Esophagus muscularis mucosa (tissue), 4 donors: ENCODE measurements around the gene TMEM231. TPM values are rescaled to one million over a fixed set of nuclear protein-coding genes. Genes with fewer than 3 reads are reported as not detected.
"Not testable (repeated sequence)": the region's sequence is repeated elsewhere in the genome, so short reads cannot be mapped to it uniquely, and the experiment has no call there.

Experiments
- DNase-seq: peaks from one replicate; pipeline ENCODE4 v3.0.0-alpha.2; 2017; ENCODE audit errors: extremely low spot score
- H3K27ac ChIP-seq, 4 donors: fragments of 200-600 bp; sonication (generic); replicated peaks in 1 of 4; 1 replicate in 3 of 4; 2 replicates in 1 of 4; pipeline ENCODE4 v1.5.1; 2016 to 2019; ENCODE audit warnings: mild to moderate bottlenecking in 1 of 4
- H3K27me3 ChIP-seq, 4 donors: fragments of 200-600 bp; sonication (generic); one replicate each; pipeline versions ENCODE4 v1.5.1 to v1.6.0; 2016 to 2019
- H3K36me3 ChIP-seq, 4 donors: fragments of 200-600 bp; sonication (generic); one replicate each; pipeline ENCODE4 v1.5.1; 2016 to 2019
- H3K4me1 ChIP-seq, 4 donors: fragments of 200-600 bp; sonication (generic); one replicate each; pipeline ENCODE4 v1.5.1; 2016 to 2019
- H3K4me3 ChIP-seq, 4 donors: fragments of 200-600 bp; sonication (generic); 1 replicate in 2 of 4; 2 replicates in 2 of 4; pipeline ENCODE4 v1.5.1; 2016 to 2019; ENCODE audit warnings: mild to moderate bottlenecking in 4 of 4, moderate library complexity in 1 of 4
- H3K9me3 ChIP-seq, 4 donors: fragments of 200-600 bp; sonication (generic); 1 replicate in 3 of 4; 2 replicates in 1 of 4; pipeline ENCODE4 v1.5.1; 2016 to 2019
- EP300 ChIP-seq: sonication (generic); formaldehyde crosslinking; IDR thresholded peaks from one replicate; pipeline ENCODE4 v1.6.1; 2017; ENCODE audit warnings: antibody characterized with exemption
- POLR2A ChIP-seq: fragments of 450-650 bp; IDR thresholded peaks from one replicate; pipeline ENCODE4 v1.6.1; 2017; ENCODE audit warnings: antibody characterized with exemption, moderate library complexity, mild to moderate bottlenecking, low read depth
- POLR2AphosphoS5 ChIP-seq, 2 donors: sonication (generic); formaldehyde crosslinking; IDR thresholded peaks; one replicate each; pipeline ENCODE4 v1.6.1; 2017; ENCODE audit warnings: antibody characterized with exemption in 2 of 2
- WGBS: methylation state at CpG from one replicate; pipeline ENCODE4 v1.1.5; 2018; 5-methylcytosine and 5-hydroxymethylcytosine counted together
- intact Hi-C: fragments of 100-400 bp; cut with DNase I; formaldehyde crosslinking; loops from one replicate; pipeline ENCODE4 v1.15.1; 2023
- total RNA-seq, 4 donors: library from RNA; depleted of rRNA; stranded (reverse); fragments of >200 nt; gene quantifications; one replicate each; pipeline versions ENCODE4 v1.1.0 to v1.2.1, GENCODE V29; 2016
- TF ChIP-seq, protein P1 (sequence below), 3 experiments: fragments of 200-600 bp in 2 of 3; fragments of 450-650 bp in 1 of 3; sonication (generic) in 2 of 3; IDR thresholded peaks; one replicate each; pipeline ENCODE4 v1.5.1; 2017 to 2019; ENCODE audit warnings: antibody characterized with exemption in 3 of 3, mild to moderate bottlenecking in 2 of 3, moderate library complexity in 1 of 3

Gene TMEM231
- total RNA-seq, 4 donors from 2014 or later, result 6.8 to 15.5 (median 10.5) TPM

DNA sequence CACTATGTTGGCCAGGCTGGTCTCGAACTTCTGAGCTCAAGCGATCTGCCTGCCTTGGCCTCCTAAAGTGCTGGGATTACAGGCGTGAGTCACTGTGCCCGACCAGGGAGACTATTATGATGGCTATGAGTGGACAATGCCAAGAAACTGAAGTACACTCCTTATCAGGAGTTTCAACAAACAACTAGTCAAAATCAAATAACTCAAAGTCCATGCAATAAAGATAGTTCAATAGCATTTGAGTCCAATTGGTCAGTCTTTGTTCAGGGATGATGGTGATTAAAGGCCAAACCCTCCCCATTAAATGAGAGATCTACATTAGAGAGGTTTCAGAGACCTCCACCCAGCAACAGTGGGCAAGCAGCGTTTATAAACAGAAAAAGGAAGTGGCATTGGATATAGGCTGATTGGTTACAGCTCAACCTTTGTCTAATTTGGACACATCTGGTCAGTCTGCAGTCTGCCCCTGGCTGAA lies 28.2 kb downstream of the TMEM231 start:
- intact Hi-C loops, result loop anchor here (10.0 kb wide), 1 partner anchor 343 kb away; no protein-coding TSS in a partner anchor
- WGBS, result 88% methylated on average over 5 of the region's 5 CpGs
- Histone ChIP-seq H3K36me3 (no peaks in the 10 kb centered on the region), H3K4me1 (no peaks in the 10 kb centered on the region), H3K9me3 (no peaks in the 10 kb centered on the region), H3K4me3 (no peak overlapping the region), H3K27ac (no peak overlapping the region), H3K27me3 (no peaks in the 10 kb centered on the region)
- TF ChIP-seq POLR2AphosphoS5 (IDR thresholded peaks at IDR 0.05) (no peak), POLR2A (no peak), EP300 (no peak)
- TF ChIP-seq, protein P1, sequence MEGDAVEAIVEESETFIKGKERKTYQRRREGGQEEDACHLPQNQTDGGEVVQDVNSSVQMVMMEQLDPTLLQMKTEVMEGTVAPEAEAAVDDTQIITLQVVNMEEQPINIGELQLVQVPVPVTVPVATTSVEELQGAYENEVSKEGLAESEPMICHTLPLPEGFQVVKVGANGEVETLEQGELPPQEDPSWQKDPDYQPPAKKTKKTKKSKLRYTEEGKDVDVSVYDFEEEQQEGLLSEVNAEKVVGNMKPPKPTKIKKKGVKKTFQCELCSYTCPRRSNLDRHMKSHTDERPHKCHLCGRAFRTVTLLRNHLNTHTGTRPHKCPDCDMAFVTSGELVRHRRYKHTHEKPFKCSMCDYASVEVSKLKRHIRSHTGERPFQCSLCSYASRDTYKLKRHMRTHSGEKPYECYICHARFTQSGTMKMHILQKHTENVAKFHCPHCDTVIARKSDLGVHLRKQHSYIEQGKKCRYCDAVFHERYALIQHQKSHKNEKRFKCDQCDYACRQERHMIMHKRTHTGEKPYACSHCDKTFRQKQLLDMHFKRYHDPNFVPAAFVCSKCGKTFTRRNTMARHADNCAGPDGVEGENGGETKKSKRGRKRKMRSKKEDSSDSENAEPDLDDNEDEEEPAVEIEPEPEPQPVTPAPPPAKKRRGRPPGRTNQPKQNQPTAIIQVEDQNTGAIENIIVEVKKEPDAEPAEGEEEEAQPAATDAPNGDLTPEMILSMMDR (IDR thresholded peaks at IDR 0.05), result no peak
- no peak for DNase-seq

DNA sequence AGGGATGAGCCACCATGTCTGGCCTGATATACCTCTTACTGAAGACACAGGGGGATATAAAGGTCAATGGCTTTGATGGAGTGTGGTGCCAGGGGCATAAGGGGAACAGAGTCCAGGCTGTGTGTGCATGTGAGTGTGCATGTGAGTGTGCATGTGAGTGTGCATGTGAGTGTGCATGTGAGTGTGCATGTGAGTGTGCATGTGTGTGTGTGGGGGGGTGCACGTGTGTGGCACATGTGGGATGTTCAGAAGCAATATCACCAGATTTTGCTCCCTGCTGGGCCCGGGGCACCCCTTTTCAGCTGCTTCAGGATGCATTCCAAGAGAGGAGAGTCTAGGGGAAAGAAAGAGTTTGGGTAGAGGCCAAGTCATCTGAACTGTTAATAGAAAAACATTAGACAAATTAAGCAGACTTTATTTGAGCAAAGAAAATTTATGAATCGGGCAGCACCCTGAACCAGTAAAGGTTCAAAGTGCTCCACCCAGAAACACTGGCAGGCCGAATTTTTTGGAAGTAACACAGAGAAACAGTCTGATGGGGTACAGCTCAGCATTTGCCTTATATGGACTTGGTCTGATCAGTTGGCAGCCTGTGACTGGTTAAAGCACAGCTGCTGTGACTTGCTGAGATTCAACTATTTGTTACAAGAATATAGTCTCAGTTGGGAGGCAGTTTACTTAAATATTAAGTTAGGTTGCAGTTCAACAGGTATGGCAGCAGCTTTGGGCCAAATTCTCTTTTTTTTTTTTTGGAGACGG lies 29.8 kb downstream of the TMEM231 start:
- WGBS, result 72% methylated on average over 5 of the region's 5 CpGs
- no peak overlapping the region for H3K27ac ChIP-seq

DNA sequence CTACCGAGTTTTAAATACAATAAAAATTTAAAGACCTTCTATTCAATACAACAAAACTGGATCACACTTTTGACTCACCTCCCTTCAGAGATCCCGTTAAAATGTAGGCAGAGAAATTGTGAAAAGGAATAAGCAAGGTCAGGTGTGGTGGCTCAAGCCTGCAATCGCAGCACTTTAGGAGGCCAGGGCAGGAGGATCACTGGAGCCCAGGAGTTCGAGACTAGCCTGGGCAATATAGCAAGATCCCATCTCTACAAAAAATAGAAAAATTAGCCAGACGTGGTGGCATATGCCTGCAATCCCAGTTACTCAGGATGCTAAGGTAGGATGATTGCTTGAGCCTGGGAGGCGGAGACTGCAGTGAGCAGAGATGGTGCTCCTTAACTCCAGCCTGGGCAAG lies 36.9 kb downstream of the TMEM231 start:
- peaks cover 4 to 15% (median 12%) of the 10 kb centered on the region in 4 donors for H3K4me1 ChIP-seq
- WGBS, result 96% methylated on average over 6 of the region's 6 CpGs
- H3K36me3 ChIP-seq, result no peaks in the 10 kb centered on the region
- no peak for DNase-seq
- no peak for TF ChIP-seq EP300
- TF ChIP-seq, protein P1 (IDR thresholded peaks at IDR 0.05), result no peak
- no peak for TF ChIP-seq POLR2A
- TF ChIP-seq POLR2AphosphoS5 (IDR thresholded peaks at IDR 0.05), result no peak
- intact Hi-C loops, result loop anchor here (5.0 kb wide), 1 partner anchor 48 kb away; the partner anchor contains the start of gene GABARAPL2
- no peaks in the 10 kb centered on the region for H3K27me3 ChIP-seq
- H3K27ac ChIP-seq, result no peak overlapping the region
- no peaks in the 10 kb centered on the region for H3K9me3 ChIP-seq
- H3K4me3 ChIP-seq, result no peak overlapping the region

More for the DNA sequence above, 29.8 kb downstream of the TMEM231 start:
- no peak for DNase-seq
- H3K4me3 ChIP-seq, result no peak overlapping the region
- intact Hi-C loops, result loop anchor here (10.0 kb wide), 1 partner anchor 341 kb away; no protein-coding TSS in a partner anchor
- TF ChIP-seq, protein P1 (IDR thresholded peaks at IDR 0.05), result no peak
- TF ChIP-seq POLR2AphosphoS5 (IDR thresholded peaks at IDR 0.05), result no peak
- no peaks in the 10 kb centered on the region for H3K4me1 ChIP-seq
- no peaks in the 10 kb centered on the region for H3K27me3 ChIP-seq
- H3K36me3 ChIP-seq, result no peaks in the 10 kb centered on the region
- H3K9me3 ChIP-seq, result no peaks in the 10 kb centered on the region

DNA sequence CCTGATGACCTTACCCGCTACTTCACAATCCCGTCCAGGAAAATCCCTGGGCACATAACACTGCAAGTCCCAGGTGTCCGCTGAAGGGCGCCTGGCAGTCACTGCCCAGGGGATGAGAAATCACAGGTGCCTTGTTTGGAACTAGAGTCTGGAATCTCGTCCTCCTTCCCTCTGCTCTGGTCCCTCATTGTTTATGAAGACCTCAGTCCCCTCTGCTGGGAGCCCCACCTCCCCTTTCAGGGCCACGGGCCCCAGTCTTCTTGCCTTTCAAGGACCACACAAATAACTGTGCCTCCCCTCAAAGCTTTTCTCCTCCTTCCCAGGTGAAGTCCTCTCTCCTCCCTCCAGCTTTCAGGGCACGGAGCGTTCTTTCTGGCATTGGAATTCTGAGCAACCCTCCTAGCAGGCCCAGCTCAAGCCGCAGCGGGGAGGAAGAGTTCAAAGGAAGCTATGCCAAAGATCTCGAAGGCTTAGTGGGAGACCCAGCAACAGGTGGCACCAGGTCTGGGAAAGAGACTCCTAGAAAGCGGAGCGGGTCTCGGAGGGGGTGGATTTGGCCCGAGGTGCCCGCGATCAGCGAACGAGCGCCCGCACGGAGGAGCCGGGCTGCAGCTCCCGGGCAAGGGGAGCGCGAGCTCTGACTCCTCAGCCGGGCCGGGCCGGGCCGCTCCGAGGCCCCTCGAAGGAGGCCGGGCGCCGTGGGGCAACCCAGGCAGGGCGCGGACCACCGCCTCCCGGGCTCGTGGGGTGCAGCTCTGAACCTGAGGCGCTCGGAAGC lies 39.7 kb downstream of the TMEM231 start:
- peak overlapping the region; percentile 79 to 98 (median 90) for H3K4me3 ChIP-seq
- peak overlapping the region; percentile 96 to 99 (median 98) for H3K27ac ChIP-seq
- H3K36me3 ChIP-seq, DNase-seq, H3K9me3 ChIP-seq, H3K27me3 ChIP-seq: not testable (repeated sequence)
- peaks cover 4 to 15% (median 12%) of the 10 kb centered on the region in 4 donors for H3K4me1 ChIP-seq
- 22% methylated on average over 10 of the region's 42 CpGs for WGBS
- intact Hi-C loops, result loop anchor here (2.0 to 5.0 kb wide), 2 partner anchors 46 to 51 kb away; partner anchors contain the start of gene GABARAPL2

DNA sequence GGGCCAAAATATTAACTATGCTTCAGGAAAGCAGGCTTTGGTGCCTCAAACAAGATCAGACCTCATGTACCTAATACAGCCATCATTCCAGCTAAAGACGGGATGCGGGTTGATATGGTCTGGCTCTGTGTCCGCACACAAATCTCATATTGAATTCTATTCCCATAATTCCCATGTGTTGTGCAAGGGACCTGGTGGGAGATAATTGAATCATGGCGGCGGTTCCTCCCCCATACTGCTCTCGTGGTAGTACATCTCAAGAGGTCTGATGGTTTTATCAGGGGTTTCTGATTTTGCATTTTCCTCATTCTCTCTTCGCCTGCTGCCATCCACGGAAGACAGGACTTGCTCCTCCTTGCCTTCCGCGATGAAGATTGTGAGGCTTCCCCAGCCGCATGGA lies 41.8 kb downstream of the TMEM231 start:
- no peak for DNase-seq
- Histone ChIP-seq H3K27ac (no peak overlapping the region), H3K4me3 (no peak overlapping the region), H3K4me1 (peaks cover 4 to 15% (median 12%) of the 10 kb centered on the region in 4 donors), H3K27me3 (no peaks in the 10 kb centered on the region), H3K9me3 (no peaks in the 10 kb centered on the region), H3K36me3 (no peaks in the 10 kb centered on the region)
- TF ChIP-seq, protein P1 (IDR thresholded peaks at IDR 0.05), result no peak
- TF ChIP-seq POLR2AphosphoS5 (IDR thresholded peaks at IDR 0.05) (no peak), POLR2A (no peak), EP300 (no peak)
- 97% methylated on average over 11 of the region's 11 CpGs for WGBS
- intact Hi-C loops, result no loop called here
